ENCODE data around the gene SDCCAG8. TPM values are rescaled to one million over a fixed set of nuclear protein-coding genes. Genes with fewer than 3 reads are reported as not detected.

The SDCCAG8 gene
- total and polyA plus RNA-seq, 8 donors, result 24.3 to 37.1 (median 30.0) TPM

GRCh38 chr1:243363832-243364231 lies 108.0 kb downstream of the SDCCAG8 start:
- intact Hi-C loops (cut with DNase I), result no loop called here
- FAIRE-seq, result no peak
- 87 to 94% methylated on average over 1 of the region's 1 CpG for WGBS, 2 donors

DNA sequence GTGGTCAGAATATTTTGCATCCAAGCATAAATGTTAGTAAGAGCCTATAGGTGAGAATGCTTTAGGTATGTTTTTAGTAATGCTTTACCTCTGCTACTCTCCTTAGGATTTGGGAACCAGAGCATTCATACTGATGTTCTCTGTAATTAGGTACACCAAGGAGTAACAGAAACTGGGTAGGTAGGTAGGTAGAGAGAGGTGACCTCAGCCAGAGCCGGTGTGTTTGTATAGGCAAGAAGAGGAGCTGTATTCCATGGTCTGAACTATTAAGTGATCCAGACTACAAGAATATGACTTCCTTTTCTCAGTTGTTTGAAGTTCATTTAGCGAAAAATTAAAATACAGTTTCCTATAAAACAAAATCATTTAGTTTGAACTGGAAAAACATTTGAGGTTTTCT lies 108.5 kb downstream of the SDCCAG8 start:
- FAIRE-seq (no peak), ATAC-seq (peak in 3 of 4 donors; percentile 30 to 69 (median 61)), DNase-seq (no peak)
- Histone ChIP-seq H3K27ac (no peak overlapping the region), H3K9me3 (no peaks in the 10 kb centered on the region), H3K4me3 (no peak overlapping the region), H3K4me1 (peaks cover 0 to 8% (median 5%) of the 10 kb centered on the region in 3 donors), H3K36me3 (peaks cover 0 to 7% (median 0%) of the 10 kb centered on the region in 3 donors), H3K27me3 (no peaks in the 10 kb centered on the region)
- intact Hi-C loops (cut with DNase I), result no loop called here
- 76 to 77% methylated on average over 2 of the region's 2 CpGs for WGBS, 2 donors
- TF ChIP-seq, protein P1, sequence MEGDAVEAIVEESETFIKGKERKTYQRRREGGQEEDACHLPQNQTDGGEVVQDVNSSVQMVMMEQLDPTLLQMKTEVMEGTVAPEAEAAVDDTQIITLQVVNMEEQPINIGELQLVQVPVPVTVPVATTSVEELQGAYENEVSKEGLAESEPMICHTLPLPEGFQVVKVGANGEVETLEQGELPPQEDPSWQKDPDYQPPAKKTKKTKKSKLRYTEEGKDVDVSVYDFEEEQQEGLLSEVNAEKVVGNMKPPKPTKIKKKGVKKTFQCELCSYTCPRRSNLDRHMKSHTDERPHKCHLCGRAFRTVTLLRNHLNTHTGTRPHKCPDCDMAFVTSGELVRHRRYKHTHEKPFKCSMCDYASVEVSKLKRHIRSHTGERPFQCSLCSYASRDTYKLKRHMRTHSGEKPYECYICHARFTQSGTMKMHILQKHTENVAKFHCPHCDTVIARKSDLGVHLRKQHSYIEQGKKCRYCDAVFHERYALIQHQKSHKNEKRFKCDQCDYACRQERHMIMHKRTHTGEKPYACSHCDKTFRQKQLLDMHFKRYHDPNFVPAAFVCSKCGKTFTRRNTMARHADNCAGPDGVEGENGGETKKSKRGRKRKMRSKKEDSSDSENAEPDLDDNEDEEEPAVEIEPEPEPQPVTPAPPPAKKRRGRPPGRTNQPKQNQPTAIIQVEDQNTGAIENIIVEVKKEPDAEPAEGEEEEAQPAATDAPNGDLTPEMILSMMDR (IDR thresholded peaks at IDR 0.05), result no peak

More at GRCh38 chr1:243363832-243364231, 108.0 kb downstream of the SDCCAG8 start:
- no peak overlapping the region for H3K4me3 ChIP-seq
- DNase-seq (no peak), ATAC-seq (no peak)
- no peaks in the 10 kb centered on the region for H3K27me3 ChIP-seq
- H3K36me3 ChIP-seq, result peaks cover 0 to 7% (median 0%) of the 10 kb centered on the region in 3 donors
- H3K9me3 ChIP-seq, result no peaks in the 10 kb centered on the region
- peaks cover 0 to 8% (median 5%) of the 10 kb centered on the region in 3 donors for H3K4me1 ChIP-seq
- TF ChIP-seq, protein P1 (IDR thresholded peaks at IDR 0.05), result no peak
- H3K27ac ChIP-seq, result no peak overlapping the region

DNA sequence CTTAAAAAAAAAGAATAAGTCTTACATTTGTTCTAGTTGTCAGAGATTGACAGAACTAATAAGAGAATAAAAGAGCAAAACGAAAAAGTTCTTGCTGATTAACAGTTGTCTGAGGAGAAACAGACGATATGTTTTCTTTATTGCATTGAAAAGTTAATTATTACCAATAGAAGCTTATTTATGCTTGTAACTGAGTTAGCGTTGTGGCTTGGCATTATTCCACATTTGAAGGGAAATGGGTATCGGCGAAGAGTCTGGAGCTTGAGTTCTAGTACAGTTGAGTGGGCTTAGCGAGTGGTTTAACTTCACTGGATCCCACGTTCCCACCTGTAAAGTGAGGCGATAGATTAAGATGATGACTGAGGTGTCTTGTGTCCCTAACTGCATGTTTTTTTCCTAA lies 109.0 kb downstream of the SDCCAG8 start:
- Histone ChIP-seq H3K9me3 (no peaks in the 10 kb centered on the region), H3K4me1 (peaks cover 0 to 8% (median 5%) of the 10 kb centered on the region in 3 donors), H3K27ac (no peak overlapping the region), H3K27me3 (no peaks in the 10 kb centered on the region), H3K4me3 (no peak overlapping the region), H3K36me3 (peaks cover 0 to 7% (median 0%) of the 10 kb centered on the region in 3 donors)
- no peak for FAIRE-seq
- TF ChIP-seq, protein P1 (IDR thresholded peaks at IDR 0.05), result no peak
- intact Hi-C loops (cut with DNase I), result no loop called here
- peak in 2 of 4 donors; percentile 18 to 56 for ATAC-seq
- WGBS, 2 donors, result 48 to 49% methylated on average over 8 of the region's 8 CpGs
- no peak for DNase-seq

DNA sequence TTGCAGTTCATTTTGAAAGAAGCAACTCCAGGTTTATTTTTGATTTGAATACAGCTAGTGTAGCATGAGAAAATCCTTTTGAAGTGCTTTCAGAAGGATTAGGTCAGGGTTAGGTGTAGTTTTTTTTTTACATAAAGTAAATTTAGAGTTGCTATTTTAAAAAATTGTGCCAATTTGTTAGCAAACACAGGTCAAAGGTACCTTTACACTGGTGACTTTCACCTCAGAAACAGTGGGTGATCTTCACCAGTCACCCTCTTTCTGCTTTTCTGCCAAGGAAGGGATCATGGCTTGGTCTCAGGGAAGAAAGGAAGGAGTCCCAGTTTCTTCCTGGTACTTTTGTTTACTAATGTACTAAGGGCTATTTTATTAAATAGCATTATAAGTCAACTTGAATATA lies 111.5 kb downstream of the SDCCAG8 start:
- H3K4me1 ChIP-seq, result peaks cover 0 to 8% (median 5%) of the 10 kb centered on the region in 3 donors
- no peak for DNase-seq
- TF ChIP-seq, protein P1 (IDR thresholded peaks at IDR 0.05), result no peak
- H3K9me3 ChIP-seq, result no peaks in the 10 kb centered on the region
- no peak for ATAC-seq
- FAIRE-seq, result no peak
- H3K36me3 ChIP-seq, result no peaks in the 10 kb centered on the region
- intact Hi-C loops (cut with DNase I), result no loop called here
- no peaks in the 10 kb centered on the region for H3K27me3 ChIP-seq
- H3K4me3 ChIP-seq, result no peak overlapping the region
- no peak overlapping the region for H3K27ac ChIP-seq

- DNase-seq, result no peak
- 97 to 98% methylated on average over 4 of the region's 4 CpGs for WGBS, 2 donors
Observed at GRCh38 chr1:243374412-243374811, 118.6 kb downstream of the SDCCAG8 start.

More at GRCh38 chr1:243374412-243374811, 118.6 kb downstream of the SDCCAG8 start:
- no peaks in the 10 kb centered on the region for H3K27me3 ChIP-seq
- H3K4me3 ChIP-seq, result no peak overlapping the region
- TF ChIP-seq, protein P1 (IDR thresholded peaks at IDR 0.05), result no peak
- intact Hi-C loops (cut with DNase I), result no loop called here
- no peak for ATAC-seq
- peaks cover 0 to 9% (median 3%) of the 10 kb centered on the region in 3 donors for H3K36me3 ChIP-seq
- H3K4me1 ChIP-seq, result no peaks in the 10 kb centered on the region
- FAIRE-seq, result no peak
- H3K9me3 ChIP-seq, result no peaks in the 10 kb centered on the region
- no peak overlapping the region for H3K27ac ChIP-seq
